Superior temporal gyrus (tissue), 1 donor: ENCODE data around the gene FZD10.

Source experiments
- DNase-seq: peaks from one replicate; pipeline ENCODE4 v3.0.0-alpha.2; 2016; ENCODE audit errors: extremely low spot score

Gene FZD10

GRCh38 chr12:130179191-130179590 lies 16.9 kb downstream of the FZD10 start:
- DNase-seq, result no peak

- DNase-seq, result no peak
Measured at GRCh38 chr12:130179621-130180020, 17.4 kb downstream of the FZD10 start.

- no peak for DNase-seq
Measured at GRCh38 chr12:130181211-130181610, 18.9 kb downstream of the FZD10 start.

- no peak for DNase-seq
Measured at GRCh38 chr12:130183585-130184370, 21.5 kb downstream of the FZD10 start.

- DNase-seq, result no peak
Measured at GRCh38 chr12:130184404-130185090, 22.3 kb downstream of the FZD10 start.

DNA sequence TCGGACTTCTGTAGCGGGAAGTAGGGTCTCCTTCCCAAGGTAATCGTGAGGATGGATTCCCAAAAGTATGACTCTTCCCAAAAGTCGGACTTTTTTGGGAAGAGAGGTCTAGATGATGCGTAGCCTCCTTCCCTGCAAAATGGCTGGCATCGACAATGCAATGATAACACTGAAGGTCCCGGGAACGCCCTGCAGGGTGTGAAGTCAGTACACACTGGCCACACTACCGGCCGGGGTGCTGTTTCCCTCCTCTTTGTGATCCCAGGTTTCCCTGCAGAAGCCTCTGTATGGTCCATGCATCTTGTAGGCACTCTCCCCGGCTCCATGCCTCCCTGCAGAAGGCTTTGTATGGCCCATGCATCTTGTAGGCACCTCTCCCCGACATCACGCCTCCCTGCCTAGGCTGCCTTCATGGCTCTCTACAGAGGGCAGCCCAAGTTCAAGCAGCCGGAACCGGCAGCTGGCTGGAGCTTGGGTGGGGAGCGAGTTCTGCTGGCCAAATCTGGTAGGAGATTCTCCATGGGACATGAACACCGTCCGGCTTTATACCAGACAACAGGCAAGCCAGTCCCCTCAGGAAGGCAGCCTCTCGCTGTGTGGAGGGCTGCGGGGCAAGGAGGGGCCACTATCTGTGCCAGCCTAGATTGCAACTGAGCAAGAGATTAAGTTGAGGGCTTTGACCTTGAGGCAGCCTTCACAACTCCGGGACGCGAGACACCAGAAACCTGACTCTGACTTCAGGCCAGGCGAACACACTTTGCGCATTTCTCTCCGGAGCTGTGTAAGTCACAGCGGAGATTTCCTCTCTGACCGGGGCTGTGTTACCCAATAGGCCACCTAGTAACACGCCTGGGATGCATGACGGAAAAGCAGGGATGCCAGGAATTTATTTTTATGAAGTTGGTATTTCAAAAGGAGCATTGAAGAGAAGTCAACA lies 23.5 kb downstream of the FZD10 start:
- DNase-seq, result no peak

DNA sequence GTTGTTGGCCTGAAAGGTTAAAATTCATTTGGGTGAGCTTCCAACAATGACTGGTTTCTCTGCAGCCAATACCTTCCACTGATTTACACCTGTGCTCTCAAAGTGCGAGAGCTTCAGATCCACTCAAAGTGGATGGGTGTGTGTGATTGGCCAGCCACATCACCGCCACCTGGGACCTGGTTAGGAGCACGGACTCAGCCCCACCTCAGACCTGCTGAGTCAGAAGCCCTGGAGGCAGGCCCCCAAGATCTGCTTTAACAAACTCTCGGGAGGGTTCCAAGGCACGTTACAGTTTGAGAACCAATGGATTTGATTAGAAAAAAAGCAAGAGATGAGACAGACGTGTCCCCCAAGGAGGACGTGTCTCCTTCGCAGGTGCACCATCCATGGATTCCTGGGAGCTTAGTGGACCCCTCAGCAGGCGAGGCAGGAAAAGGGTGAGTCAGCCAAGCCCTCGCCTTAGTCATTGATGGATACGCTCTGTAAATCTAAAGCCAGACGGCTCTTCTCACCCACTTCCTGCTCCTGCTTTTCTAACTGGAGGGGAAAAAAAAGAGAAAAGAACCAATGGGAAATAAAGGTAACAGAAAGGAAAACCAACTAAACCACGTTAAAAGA lies 24.5 kb downstream of the FZD10 start:
- DNase-seq, result no peak

- DNase-seq, result no peak
Measured at GRCh38 chr12:130192642-130193345, 30.5 kb downstream of the FZD10 start.

GRCh38 chr12:130194154-130194553 lies 31.9 kb downstream of the FZD10 start:
- DNase-seq, result no peak

DNA sequence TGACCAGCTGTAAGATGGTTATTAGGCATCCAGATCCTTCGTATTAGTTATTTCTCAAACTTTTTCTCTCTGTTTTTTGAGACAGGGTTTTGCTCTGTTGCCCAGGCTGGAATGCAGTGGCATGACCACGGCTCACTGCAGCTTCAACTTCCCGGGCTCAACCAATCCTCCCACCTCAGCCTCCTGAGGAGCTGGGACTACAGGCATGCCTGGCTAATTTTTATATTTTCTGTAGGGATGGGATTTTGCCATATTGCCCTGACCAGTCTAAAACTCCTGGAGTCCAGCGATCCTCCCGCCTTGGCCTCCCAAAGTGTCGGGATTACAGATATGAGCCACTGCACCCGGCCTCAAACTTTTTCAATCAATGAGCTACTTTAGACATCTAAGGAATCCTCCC lies 33.1 kb downstream of the FZD10 start:
- DNase-seq, result no peak

- no peak for DNase-seq
Measured at GRCh38 chr12:130195776-130196175, 33.5 kb downstream of the FZD10 start.

GRCh38 chr12:130196827-130197226 lies 34.6 kb downstream of the FZD10 start:
- DNase-seq, result no peak

DNA sequence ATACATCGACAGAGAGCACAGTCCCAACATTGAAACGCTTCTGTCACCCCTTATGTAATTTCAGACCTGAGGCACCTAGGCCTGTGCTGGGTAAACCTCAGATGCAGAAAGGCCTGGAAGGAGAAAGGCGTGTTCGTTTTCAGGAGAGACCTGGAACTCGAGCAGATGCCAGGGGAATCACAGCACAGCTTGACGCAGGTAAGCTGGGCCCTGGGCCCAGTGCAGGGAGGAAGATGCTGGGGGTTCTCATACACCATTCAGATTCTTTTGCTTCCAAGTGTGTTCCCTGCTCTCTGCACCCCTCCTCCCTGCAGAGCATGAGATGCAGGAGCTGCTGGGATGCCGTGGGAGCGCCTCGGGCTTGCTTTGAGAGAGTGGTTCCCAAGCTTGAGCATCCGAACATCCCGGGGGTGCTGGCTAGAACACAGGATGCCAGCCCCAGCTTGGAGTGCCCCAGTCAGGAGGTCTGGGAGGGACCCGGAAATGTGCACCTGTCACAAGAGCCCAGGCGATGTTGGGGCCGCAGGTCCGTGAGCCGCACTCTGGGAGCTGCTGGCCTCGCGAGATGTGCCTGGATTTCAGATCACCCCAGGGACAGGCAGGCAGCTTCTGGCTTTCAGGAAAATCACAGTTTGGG lies 35.9 kb downstream of the FZD10 start:
- DNase-seq, result no peak

GRCh38 chr12:130198663-130199060 lies 36.4 kb downstream of the FZD10 start:
- DNase-seq, result no peak

GRCh38 chr12:130199581-130200390 lies 37.5 kb downstream of the FZD10 start:
- DNase-seq, result no peak

GRCh38 chr12:130200445-130200844 lies 38.2 kb downstream of the FZD10 start:
- DNase-seq, result no peak

GRCh38 chr12:130201037-130201436 lies 38.8 kb downstream of the FZD10 start:
- DNase-seq, result no peak

- DNase-seq, result no peak
Measured at GRCh38 chr12:130202201-130202600, 39.9 kb downstream of the FZD10 start.

- DNase-seq, result no peak
Measured at GRCh38 chr12:130203151-130203550, 40.9 kb downstream of the FZD10 start.

- no peak for DNase-seq
Measured at GRCh38 chr12:130204541-130204953, 42.3 kb downstream of the FZD10 start.
